ENCODE results near the gene FKBP2. TPM values are rescaled to one million over a fixed set of nuclear protein-coding genes. Genes with fewer than 3 reads are reported as not detected.
A peak's percentile ranks its signal among the peaks of the same experiment; 100 is the strongest.

Gene FKBP2
- total and polyA plus RNA-seq, 2 of the 13 experiments (the other 11 are each of a cell fraction or from before 2014, with no cell fraction given): 30.1 to 53.3 TPM

DNA sequence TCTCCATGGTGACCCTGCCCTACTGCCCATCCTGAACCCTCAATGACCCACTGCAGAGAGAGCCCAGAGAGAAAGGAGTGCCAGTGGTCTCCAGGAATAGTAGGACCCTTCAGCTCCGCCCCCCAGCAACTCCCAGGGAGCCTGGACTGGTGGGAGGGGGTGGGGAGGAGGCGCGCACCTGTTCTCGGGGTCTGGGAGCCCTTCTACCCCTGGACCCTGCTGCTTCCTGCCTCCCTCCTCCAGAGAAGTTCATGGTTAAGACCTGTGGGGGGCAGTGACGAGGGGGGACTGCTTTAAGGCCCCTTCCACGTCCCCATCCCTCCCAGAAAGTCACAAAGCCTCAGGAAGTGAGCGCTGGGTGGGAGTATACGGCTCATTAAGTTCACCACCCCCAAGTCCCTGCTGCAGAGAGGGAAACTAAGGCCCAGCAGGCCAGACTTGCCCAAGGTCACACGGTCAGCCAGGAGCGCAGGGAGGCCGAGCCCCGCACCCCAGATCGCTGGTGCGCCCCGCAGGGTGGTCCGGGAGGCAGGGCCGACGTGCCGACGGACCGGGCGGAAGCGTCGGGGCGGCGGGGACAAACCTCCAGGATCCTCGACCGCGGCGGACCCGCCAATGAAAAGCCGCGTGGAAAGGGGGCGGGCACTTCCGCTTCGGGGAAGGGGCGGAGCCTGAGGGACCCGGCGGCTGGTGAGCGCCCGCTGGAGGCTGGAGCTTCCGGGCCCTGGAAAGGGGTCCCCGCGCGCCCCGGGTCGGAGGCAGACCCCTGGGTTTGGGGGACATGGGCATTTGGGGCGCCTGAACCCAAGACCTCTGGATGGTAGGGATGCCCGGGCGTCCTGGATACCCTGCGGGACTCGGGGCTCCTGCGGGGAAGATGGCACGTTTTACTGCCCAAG is 15.0 kb upstream of the FKBP2 start, which contains the start of the genes NUDT22 and TRPT1 (continued):
- TF ChIP-seq, protein P1, sequence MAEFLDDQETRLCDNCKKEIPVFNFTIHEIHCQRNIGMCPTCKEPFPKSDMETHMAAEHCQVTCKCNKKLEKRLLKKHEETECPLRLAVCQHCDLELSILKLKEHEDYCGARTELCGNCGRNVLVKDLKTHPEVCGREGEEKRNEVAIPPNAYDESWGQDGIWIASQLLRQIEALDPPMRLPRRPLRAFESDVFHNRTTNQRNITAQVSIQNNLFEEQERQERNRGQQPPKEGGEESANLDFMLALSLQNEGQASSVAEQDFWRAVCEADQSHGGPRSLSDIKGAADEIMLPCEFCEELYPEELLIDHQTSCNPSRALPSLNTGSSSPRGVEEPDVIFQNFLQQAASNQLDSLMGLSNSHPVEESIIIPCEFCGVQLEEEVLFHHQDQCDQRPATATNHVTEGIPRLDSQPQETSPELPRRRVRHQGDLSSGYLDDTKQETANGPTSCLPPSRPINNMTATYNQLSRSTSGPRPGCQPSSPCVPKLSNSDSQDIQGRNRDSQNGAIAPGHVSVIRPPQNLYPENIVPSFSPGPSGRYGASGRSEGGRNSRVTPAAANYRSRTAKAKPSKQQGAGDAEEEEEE (CRISPR knock-in tag; IDR thresholded peaks at IDR 0.05; ENCODE audit: borderline replicate concordance): no peak
- TF ChIP-seq SOX13 (IDR thresholded peaks at IDR 0.05) (no peak), SOX13 (CRISPR knock-in tag; conservative IDR thresholded peaks at IDR 0.05 in 1 of 2, IDR thresholded peaks at IDR 0.05 in 1 of 2) (peak in 1 of 2 experiments; percentile 13; a peak in 1 of 4 replicates), ZNF264 (CRISPR knock-in tag; IDR thresholded peaks at IDR 0.05) (0 out of 2 replicates have a peak, but pooled peaks have one; percentile 6), TAF1 (CRISPR knock-in tag; IDR thresholded peaks at IDR 0.05) (peak; percentile 80; the same call in 1 of the 2 replicates), ETV5 (CRISPR knock-in tag; IDR thresholded peaks at IDR 0.05; ENCODE audit: borderline replicate concordance) (peak; percentile 93), ZSCAN30 (CRISPR knock-in tag; IDR thresholded peaks at IDR 0.05) (no peak), ONECUT2 (CRISPR knock-in tag; IDR thresholded peaks at IDR 0.05) (no peak), GATAD1 (CRISPR knock-in tag; IDR thresholded peaks at IDR 0.05) (peak; percentile 82), ZNF460 (CRISPR knock-in tag; IDR thresholded peaks at IDR 0.05; ENCODE audit: borderline replicate concordance) (no peak), TBP (CRISPR knock-in tag; IDR thresholded peaks at IDR 0.05) (no peak)
- TF ChIP-seq, protein P2, sequence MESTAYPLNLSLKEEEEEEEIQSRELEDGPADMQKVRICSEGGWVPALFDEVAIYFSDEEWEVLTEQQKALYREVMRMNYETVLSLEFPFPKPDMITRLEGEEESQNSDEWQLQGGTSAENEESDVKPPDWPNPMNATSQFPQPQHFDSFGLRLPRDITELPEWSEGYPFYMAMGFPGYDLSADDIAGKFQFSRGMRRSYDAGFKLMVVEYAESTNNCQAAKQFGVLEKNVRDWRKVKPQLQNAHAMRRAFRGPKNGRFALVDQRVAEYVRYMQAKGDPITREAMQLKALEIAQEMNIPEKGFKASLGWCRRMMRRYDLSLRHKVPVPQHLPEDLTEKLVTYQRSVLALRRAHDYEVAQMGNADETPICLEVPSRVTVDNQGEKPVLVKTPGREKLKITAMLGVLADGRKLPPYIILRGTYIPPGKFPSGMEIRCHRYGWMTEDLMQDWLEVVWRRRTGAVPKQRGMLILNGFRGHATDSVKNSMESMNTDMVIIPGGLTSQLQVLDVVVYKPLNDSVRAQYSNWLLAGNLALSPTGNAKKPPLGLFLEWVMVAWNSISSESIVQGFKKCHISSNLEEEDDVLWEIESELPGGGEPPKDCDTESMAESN (CRISPR knock-in tag; conservative IDR thresholded peaks at IDR 0.05): peak; percentile 53; the same call in 1 of the 2 replicates
- TF ChIP-seq, protein P3, sequence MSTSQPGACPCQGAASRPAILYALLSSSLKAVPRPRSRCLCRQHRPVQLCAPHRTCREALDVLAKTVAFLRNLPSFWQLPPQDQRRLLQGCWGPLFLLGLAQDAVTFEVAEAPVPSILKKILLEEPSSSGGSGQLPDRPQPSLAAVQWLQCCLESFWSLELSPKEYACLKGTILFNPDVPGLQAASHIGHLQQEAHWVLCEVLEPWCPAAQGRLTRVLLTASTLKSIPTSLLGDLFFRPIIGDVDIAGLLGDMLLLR (CRISPR knock-in tag; IDR thresholded peaks at IDR 0.05): peak; percentile 81; the same call in 1 of the 2 replicates
- TF ChIP-seq, protein P4, sequence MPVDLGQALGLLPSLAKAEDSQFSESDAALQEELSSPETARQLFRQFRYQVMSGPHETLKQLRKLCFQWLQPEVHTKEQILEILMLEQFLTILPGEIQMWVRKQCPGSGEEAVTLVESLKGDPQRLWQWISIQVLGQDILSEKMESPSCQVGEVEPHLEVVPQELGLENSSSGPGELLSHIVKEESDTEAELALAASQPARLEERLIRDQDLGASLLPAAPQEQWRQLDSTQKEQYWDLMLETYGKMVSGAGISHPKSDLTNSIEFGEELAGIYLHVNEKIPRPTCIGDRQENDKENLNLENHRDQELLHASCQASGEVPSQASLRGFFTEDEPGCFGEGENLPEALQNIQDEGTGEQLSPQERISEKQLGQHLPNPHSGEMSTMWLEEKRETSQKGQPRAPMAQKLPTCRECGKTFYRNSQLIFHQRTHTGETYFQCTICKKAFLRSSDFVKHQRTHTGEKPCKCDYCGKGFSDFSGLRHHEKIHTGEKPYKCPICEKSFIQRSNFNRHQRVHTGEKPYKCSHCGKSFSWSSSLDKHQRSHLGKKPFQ (CRISPR knock-in tag; IDR thresholded peaks at IDR 0.05; ENCODE audit: insufficient replicate concordance): no peak
- TF ChIP-seq, protein P5, sequence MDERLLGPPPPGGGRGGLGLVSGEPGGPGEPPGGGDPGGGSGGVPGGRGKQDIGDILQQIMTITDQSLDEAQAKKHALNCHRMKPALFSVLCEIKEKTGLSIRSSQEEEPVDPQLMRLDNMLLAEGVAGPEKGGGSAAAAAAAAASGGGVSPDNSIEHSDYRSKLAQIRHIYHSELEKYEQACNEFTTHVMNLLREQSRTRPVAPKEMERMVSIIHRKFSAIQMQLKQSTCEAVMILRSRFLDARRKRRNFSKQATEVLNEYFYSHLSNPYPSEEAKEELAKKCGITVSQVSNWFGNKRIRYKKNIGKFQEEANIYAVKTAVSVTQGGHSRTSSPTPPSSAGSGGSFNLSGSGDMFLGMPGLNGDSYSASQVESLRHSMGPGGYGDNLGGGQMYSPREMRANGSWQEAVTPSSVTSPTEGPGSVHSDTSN (CRISPR knock-in tag; IDR thresholded peaks at IDR 0.05): no peak
- TF ChIP-seq, protein P6, sequence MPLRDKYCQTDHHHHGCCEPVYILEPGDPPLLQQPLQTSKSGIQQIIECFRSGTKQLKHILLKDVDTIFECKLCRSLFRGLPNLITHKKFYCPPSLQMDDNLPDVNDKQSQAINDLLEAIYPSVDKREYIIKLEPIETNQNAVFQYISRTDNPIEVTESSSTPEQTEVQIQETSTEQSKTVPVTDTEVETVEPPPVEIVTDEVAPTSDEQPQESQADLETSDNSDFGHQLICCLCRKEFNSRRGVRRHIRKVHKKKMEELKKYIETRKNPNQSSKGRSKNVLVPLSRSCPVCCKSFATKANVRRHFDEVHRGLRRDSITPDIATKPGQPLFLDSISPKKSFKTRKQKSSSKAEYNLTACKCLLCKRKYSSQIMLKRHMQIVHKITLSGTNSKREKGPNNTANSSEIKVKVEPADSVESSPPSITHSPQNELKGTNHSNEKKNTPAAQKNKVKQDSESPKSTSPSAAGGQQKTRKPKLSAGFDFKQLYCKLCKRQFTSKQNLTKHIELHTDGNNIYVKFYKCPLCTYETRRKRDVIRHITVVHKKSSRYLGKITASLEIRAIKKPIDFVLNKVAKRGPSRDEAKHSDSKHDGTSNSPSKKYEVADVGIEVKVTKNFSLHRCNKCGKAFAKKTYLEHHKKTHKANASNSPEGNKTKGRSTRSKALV (CRISPR knock-in tag; IDR thresholded peaks at IDR 0.05): peak; percentile 22
- TF ChIP-seq, protein P7, sequence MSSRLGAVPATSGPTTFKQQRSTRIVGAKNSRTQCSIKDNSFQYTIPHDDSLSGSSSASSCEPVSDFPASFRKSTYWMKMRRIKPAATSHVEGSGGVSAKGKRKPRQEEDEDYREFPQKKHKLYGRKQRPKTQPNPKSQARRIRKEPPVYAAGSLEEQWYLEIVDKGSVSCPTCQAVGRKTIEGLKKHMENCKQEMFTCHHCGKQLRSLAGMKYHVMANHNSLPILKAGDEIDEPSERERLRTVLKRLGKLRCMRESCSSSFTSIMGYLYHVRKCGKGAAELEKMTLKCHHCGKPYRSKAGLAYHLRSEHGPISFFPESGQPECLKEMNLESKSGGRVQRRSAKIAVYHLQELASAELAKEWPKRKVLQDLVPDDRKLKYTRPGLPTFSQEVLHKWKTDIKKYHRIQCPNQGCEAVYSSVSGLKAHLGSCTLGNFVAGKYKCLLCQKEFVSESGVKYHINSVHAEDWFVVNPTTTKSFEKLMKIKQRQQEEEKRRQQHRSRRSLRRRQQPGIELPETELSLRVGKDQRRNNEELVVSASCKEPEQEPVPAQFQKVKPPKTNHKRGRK (CRISPR knock-in tag; IDR thresholded peaks at IDR 0.05): no peak

Data from HepG2 (cell line).